Measurements from ENCODE around the gene NANS. TPM values are rescaled to one million over a fixed set of nuclear protein-coding genes. Genes with fewer than 3 reads are reported as not detected.
"Not testable (repeated sequence)": the region's sequence is repeated elsewhere in the genome, so short reads cannot be mapped to it uniquely, and the experiment has no call there.

Gene NANS
- total and polyA plus RNA-seq, 5 donors = 25.0 to 37.2 (median 32.0) TPM

- Histone ChIP-seq H3K27ac (ENCODE audit: low read length) (no peak overlapping the region), H3K9me3 (ENCODE audit: control insufficient read depth, low read length) (no peaks in the 10 kb centered on the region), H3K4me3 (ENCODE audit: low read length) (peak overlapping the region; percentile 2), H3K4me1 (ENCODE audit: control insufficient read depth, insufficient read depth, low read length) (peaks cover 2% of the 10 kb centered on the region), H3K27me3 (ENCODE audit: control insufficient read depth, insufficient read depth) (no peaks in the 10 kb centered on the region)
- DNase-seq = peak; percentile 49 to 75 (median 73)
- intact Hi-C loops (cut with DNase I) = no loop called here
- WGBS = 18% methylated on average over 92 of the region's 92 CpGs
- peak; percentile 80 to 88 for ATAC-seq
These were observed 31.2 kb downstream of the NANS start for GRCh38 chr9:98087420-98088354.

- H3K4me3 ChIP-seq (ENCODE audit: low read length); ATAC-seq; H3K4me1 ChIP-seq (ENCODE audit: control insufficient read depth, insufficient read depth, low read length); DNase-seq; H3K9me3 ChIP-seq (ENCODE audit: control insufficient read depth, low read length); intact Hi-C loops (cut with DNase I); H3K27ac ChIP-seq (ENCODE audit: low read length); H3K27me3 ChIP-seq (ENCODE audit: control insufficient read depth, insufficient read depth): not testable (repeated sequence)
- 76% methylated on average over 3 of the region's 3 CpGs for WGBS
These were observed 34.1 kb downstream of the NANS start for GRCh38 chr9:98090674-98091073.

- Histone ChIP-seq H3K27me3 (ENCODE audit: control insufficient read depth, insufficient read depth) (no peaks in the 10 kb centered on the region), H3K4me1 (ENCODE audit: control insufficient read depth, insufficient read depth, low read length) (peaks cover 2% of the 10 kb centered on the region), H3K27ac (ENCODE audit: low read length) (no peak overlapping the region), H3K4me3 (ENCODE audit: low read length) (no peak overlapping the region), H3K9me3 (ENCODE audit: control insufficient read depth, low read length) (no peaks in the 10 kb centered on the region)
- intact Hi-C loops (cut with DNase I) = no loop called here
- ATAC-seq = no peak
- 48% methylated on average over 17 of the region's 17 CpGs for WGBS
- DNase-seq = no peak
These were observed 35.4 kb downstream of the NANS start for GRCh38 chr9:98091735-98092612.

GRCh38 chr9:98092613-98092931 is 36.0 kb downstream of the NANS start:
- WGBS = 70% methylated on average over 11 of the region's 11 CpGs
- ATAC-seq (no peak), DNase-seq (no peak)
- intact Hi-C loops (cut with DNase I) = no loop called here
- no peaks in the 10 kb centered on the region for H3K27me3 ChIP-seq (ENCODE audit: control insufficient read depth, insufficient read depth)
- H3K4me3 ChIP-seq (ENCODE audit: low read length) = no peak overlapping the region
- H3K4me1 ChIP-seq (ENCODE audit: control insufficient read depth, insufficient read depth, low read length) = peaks cover 2% of the 10 kb centered on the region
- H3K9me3 ChIP-seq (ENCODE audit: control insufficient read depth, low read length) = no peaks in the 10 kb centered on the region
- H3K27ac ChIP-seq (ENCODE audit: low read length) = no peak overlapping the region

- ATAC-seq (peak in 1 of 2 donors; percentile 40), DNase-seq (no peak)
- Histone ChIP-seq H3K27ac (ENCODE audit: low read length) (no peak overlapping the region), H3K4me3 (ENCODE audit: low read length) (no peak overlapping the region), H3K4me1 (ENCODE audit: control insufficient read depth, insufficient read depth, low read length) (no peaks in the 10 kb centered on the region), H3K27me3 (ENCODE audit: control insufficient read depth, insufficient read depth) (no peaks in the 10 kb centered on the region), H3K9me3 (ENCODE audit: control insufficient read depth, low read length) (no peaks in the 10 kb centered on the region)
- WGBS = 78% methylated on average over 4 of the region's 4 CpGs
- intact Hi-C loops (cut with DNase I) = no loop called here
These were observed 37.8 kb downstream of the NANS start for GRCh38 chr9:98094316-98094715.

GRCh38 chr9:98094851-98095250 is 38.3 kb downstream of the NANS start:
- Histone ChIP-seq H3K4me3 (ENCODE audit: low read length) (no peak overlapping the region), H3K4me1 (ENCODE audit: control insufficient read depth, insufficient read depth, low read length) (no peaks in the 10 kb centered on the region), H3K9me3 (ENCODE audit: control insufficient read depth, low read length) (no peaks in the 10 kb centered on the region), H3K27ac (ENCODE audit: low read length) (no peak overlapping the region), H3K27me3 (ENCODE audit: control insufficient read depth, insufficient read depth) (no peaks in the 10 kb centered on the region)
- ATAC-seq (no peak), DNase-seq (no peak)
- 85% methylated on average over 16 of the region's 16 CpGs for WGBS
- intact Hi-C loops (cut with DNase I) = no loop called here

GRCh38 chr9:98095401-98095800 is 38.9 kb downstream of the NANS start:
- ATAC-seq = no peak

GRCh38 chr9:98096091-98096490 is 39.6 kb downstream of the NANS start:
- intact Hi-C loops (cut with DNase I) = no loop called here
- WGBS = 96% methylated on average over 5 of the region's 5 CpGs
- Histone ChIP-seq H3K4me3 (ENCODE audit: low read length) (no peak overlapping the region), H3K27me3 (ENCODE audit: control insufficient read depth, insufficient read depth) (no peaks in the 10 kb centered on the region), H3K9me3 (ENCODE audit: control insufficient read depth, low read length) (no peaks in the 10 kb centered on the region), H3K4me1 (ENCODE audit: control insufficient read depth, insufficient read depth, low read length) (no peaks in the 10 kb centered on the region), H3K27ac (ENCODE audit: low read length) (no peak overlapping the region)
- ATAC-seq (no peak), DNase-seq (no peak)

More at GRCh38 chr9:98095401-98095800, 38.9 kb downstream of the NANS start:
- H3K9me3 ChIP-seq (ENCODE audit: control insufficient read depth, low read length) = no peaks in the 10 kb centered on the region
- intact Hi-C loops (cut with DNase I) = no loop called here
- WGBS = 82% methylated on average over 7 of the region's 7 CpGs
- no peak overlapping the region for H3K4me3 ChIP-seq (ENCODE audit: low read length)
- H3K4me1 ChIP-seq (ENCODE audit: control insufficient read depth, insufficient read depth, low read length) = no peaks in the 10 kb centered on the region
- no peaks in the 10 kb centered on the region for H3K27me3 ChIP-seq (ENCODE audit: control insufficient read depth, insufficient read depth)
- H3K27ac ChIP-seq (ENCODE audit: low read length) = no peak overlapping the region
- no peak for DNase-seq

GRCh38 chr9:98097836-98098235 is 41.3 kb downstream of the NANS start:
- H3K4me3 ChIP-seq (ENCODE audit: low read length) = no peak overlapping the region
- 81% methylated on average over 4 of the region's 4 CpGs for WGBS
- H3K27me3 ChIP-seq (ENCODE audit: control insufficient read depth, insufficient read depth) = no peaks in the 10 kb centered on the region
- intact Hi-C loops (cut with DNase I) = no loop called here
- no peaks in the 10 kb centered on the region for H3K9me3 ChIP-seq (ENCODE audit: control insufficient read depth, low read length)
- no peaks in the 10 kb centered on the region for H3K4me1 ChIP-seq (ENCODE audit: control insufficient read depth, insufficient read depth, low read length)
- no peak for DNase-seq
- no peak overlapping the region for H3K27ac ChIP-seq (ENCODE audit: low read length)
- ATAC-seq = no peak

GRCh38 chr9:98099346-98099745 is 42.8 kb downstream of the NANS start:
- Histone ChIP-seq H3K27ac (ENCODE audit: low read length) (no peak overlapping the region), H3K4me1 (ENCODE audit: control insufficient read depth, insufficient read depth, low read length) (no peaks in the 10 kb centered on the region), H3K4me3 (ENCODE audit: low read length) (no peak overlapping the region), H3K27me3 (ENCODE audit: control insufficient read depth, insufficient read depth) (no peaks in the 10 kb centered on the region), H3K9me3 (ENCODE audit: control insufficient read depth, low read length) (no peaks in the 10 kb centered on the region)
- ATAC-seq (no peak), DNase-seq (no peak)
- intact Hi-C loops (cut with DNase I) = no loop called here
- WGBS = 94% methylated on average over 2 of the region's 2 CpGs

GRCh38 chr9:98099898-98100297 is 43.4 kb downstream of the NANS start:
- no peak for ATAC-seq
- Histone ChIP-seq H3K4me1 (ENCODE audit: control insufficient read depth, insufficient read depth, low read length) (no peaks in the 10 kb centered on the region), H3K27ac (ENCODE audit: low read length) (no peak overlapping the region), H3K27me3 (ENCODE audit: control insufficient read depth, insufficient read depth) (no peaks in the 10 kb centered on the region), H3K4me3 (ENCODE audit: low read length) (no peak overlapping the region), H3K9me3 (ENCODE audit: control insufficient read depth, low read length) (no peaks in the 10 kb centered on the region)
- no peak for DNase-seq
- WGBS = 65% methylated on average over 5 of the region's 5 CpGs
- intact Hi-C loops (cut with DNase I) = no loop called here

Data from right cardiac atrium (tissue), 5 donors.